Inflammatory macrophage (primary cell): Measurements from ENCODE around the gene ABCG8.

Experiments used
- DNase-seq, 2 donors: peaks; one replicate each; pipeline ENCODE4 v3.0.0-alpha.2; 2020 to 2022
- total RNA-seq, 18 experiments: gene quantifications; one replicate each; lab custom pipeline; 2026; ENCODE audit warnings: mixed read lengths in 6 of 18, inconsistent platforms in 2 of 18; lab: John Stamatoyannopoulos, UW

ABCG8 gene
- total RNA-seq, result 0 to 0.13 (median 0) reads per million in 18 experiments

DNA sequence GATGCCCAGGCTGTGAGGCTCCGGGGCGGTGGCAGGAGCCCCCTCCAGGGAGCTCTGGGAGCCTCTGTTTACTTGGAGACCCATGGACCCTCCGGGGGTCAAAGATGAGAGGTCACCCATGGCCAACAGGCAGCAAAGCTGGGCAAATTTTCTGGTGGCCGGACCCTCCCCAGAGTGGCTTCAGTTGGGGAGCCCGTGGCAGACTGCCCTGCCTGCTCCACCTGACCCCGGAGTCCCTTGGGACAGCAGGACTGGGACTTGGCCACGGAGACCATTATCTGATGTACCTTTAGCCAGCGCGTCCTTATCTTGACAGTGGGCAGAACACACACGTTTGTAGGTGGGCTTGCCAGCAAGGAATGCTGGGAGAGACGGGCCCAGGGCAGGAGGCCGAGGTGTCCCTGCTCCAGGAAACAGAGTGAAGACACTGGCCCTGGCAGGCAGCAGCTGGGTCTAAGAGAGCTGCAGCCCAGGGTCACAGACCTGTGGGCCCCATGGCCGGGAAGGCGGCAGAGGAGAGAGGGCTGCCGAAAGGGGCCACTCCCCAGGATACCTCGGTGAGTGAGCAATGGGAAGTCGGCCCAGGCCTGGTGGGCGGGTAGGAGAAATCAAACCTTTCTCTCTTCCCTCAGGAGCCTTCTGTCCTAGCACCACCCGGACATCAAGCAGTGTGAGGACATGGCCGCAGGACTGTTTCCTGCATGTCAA, at the start of gene ABCG8, which contains the start of gene ABCG5:
Gene ABCG8, plus strand, starts transcription at position 412 of the 708 bp plus-strand sequence. Its CDS starts 83 bp downstream, at position 495.
Gene ABCG5, minus strand, starts transcription at position 280 of the 708 bp plus-strand sequence. Its CDS starts 160 bp downstream, at position 120.
- DNase-seq, result no peak

DNA sequence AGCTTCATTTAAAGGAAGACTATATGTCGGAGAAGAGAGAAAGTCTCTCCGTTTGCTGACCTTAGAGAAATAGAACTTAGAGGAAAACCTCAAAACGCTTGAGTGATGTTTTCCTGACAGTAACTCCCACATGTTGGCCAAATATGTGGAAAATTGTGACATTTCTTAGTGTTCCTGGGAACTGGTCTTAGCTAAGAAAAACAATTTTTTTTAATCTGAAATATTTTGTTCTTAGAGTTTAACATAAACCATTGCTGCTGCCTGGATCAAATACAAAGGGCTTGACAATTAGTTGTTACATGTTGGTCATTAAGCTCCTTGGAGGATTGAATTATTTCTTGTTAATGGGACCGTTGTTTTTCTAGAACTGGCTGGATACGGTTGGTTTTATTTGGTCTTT, 48.6 kb upstream of the ABCG8 start:
- DNase-seq, result no peak

DNA sequence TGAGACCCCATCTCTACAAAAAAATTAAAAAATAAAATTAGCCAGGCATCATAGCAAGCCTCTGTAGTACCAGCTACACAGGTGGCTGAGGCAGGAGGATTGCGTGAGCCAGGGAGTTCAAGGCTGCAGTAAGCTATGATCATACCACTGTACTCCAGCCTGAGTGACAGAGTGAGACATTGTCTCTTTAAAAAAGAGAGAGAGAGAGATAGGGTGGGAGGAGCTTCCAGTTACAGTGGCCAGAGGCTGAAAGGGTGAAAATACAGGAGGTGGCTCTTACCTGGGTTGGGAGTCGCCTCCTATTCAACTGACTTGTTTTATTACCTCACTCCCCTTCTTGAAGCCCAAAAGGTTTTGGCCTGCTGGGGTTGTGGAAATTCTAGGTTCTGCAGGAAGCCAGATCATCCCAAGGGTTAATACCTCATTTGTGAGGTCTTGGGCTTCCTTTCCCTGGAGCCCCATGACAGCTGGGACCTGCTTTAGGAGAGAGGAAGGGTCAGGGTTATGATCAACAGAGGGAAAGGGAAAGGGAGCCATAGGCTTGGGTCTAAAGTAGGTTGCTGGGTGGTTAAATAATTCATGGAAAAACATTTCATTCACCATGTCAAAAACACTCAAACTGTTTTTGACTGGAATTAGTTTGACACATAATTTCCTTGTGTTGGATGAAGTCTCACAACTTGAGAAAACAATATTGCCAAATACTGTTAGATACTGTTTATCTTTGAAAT, 47.6 kb upstream of the ABCG8 start:
- no peak for DNase-seq

DNA sequence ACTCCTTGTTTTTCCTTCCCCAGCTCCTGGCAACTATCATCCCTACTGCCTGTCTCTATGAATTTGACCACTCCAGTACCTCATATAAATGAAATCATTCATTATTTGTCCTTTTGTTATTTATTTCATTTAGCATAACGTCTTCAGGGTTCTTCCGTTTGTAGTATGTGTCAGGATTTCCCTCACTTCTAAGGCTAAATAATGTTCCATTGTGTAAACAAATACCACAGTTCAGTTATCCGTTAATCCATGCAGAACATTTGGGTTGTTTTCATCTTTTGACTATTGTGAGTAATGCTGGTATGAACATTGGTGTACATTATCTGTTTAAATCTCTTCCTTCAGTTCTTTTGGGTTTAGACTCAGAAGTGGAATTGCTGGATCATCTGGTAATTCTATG, 46.1 kb upstream of the ABCG8 start:
- no peak for DNase-seq

DNA sequence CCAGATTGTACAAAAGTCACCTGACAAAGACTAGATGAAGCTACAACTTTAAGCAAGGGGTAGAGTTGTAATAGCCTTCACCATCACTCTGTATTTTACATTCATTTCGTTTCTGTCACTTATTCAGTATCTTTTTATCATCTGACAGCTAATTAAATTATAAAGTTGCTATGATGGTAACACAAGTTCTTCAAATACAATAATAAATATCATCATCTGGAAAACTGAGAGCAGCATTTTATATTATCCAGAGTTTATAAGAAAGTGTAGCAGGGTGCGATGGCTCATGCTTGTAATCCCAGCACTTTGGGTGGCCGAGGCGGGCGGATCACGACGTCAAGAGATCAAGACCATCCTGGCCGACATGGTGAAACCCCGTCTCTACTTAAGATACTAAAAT, 43.8 kb upstream of the ABCG8 start:
- DNase-seq, result no peak

DNA sequence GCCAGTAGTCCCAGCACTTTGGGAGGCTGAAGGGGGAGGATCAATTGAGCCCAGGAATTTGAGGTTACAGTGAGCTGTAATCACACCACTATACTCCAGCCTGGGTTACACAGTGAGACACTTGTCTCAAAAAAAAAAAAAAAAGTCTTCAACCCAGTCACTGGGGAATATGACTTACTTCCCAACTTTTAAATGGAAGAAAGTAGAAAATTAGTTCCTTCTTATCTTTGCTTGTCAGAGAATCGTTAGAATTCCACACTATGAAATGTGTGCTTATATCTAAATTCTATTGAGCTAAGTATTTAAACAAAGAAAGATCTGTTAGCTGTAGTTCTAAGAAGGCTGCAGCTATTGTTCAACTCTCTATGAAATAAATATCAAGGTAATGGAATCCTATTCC, 42.6 kb upstream of the ABCG8 start:
- DNase-seq, result no peak

DNA sequence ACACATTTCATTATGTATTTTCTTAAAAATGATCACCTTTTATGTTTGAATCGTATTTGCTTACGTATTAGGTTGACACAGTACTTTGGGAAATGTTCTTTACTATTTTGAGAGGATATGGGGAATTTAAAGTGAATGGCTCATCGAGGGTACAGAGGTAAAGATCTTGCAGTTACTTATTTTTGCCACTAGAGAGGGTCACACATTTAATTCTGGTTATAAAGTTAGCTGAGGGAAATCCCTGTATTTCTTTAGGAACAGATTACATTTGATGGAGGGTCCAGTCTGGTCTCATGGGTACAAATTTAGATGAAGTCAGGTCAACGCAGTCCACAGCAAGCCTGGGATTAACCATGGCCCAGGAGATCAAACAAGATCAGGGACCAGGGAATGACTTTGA, 40.5 kb upstream of the ABCG8 start:
- no peak for DNase-seq

DNA sequence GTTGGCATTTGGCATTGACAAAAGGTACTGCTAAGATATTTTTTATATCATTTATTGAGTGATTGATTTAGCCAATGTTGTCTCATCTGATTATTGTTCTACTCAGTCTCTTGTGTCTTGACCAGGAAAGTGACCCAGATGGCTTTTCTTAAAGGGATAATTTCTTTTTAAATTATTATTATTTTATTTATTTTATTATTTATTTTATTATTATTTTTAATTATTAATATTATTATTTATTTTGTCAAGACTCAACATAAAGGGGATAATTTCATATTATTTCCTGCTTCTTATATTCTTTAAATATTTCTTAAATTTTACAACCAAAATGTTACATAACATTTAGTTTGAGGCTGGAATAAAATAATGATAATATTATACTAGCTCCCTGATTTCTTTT, 37.9 kb upstream of the ABCG8 start:
- no peak for DNase-seq

DNA sequence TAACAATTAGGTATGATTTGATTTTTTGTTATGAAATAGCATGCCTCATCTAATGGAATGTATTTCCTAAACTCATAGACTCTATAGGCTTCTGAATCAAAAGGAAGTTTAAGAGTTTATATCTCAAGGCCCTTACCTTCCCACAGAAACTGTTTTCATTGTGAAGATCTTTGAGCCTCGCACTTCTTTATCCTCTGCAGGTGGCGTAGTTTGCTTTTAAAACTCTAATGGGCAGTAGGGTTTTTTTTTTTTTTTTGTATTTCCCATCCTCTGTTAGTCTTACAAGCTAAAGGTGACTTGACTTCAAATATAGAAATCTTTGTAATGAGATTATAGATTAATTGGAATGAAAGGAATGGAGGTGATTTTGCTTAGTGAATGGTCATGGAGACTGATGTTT, 36.6 kb upstream of the ABCG8 start:
- DNase-seq, result no peak

DNA sequence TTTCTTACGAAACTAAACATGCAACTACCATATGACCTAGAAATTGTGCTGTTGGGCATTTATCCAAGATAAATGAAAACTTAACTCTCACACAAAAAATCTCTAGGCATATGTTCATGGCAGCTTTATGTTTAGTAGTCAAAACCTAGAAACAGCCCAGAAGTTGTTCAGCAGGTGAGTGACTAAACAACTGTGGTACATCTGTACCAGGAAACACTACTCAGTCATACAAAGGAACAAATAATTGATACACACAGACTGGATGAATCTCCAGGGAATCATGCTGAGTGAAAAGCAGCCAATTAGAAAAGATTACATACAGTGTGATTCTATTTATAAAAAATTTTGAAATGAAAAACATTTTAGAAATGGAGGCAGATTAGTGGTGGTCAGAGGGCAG, 35.7 kb upstream of the ABCG8 start:
- DNase-seq, result no peak

DNA sequence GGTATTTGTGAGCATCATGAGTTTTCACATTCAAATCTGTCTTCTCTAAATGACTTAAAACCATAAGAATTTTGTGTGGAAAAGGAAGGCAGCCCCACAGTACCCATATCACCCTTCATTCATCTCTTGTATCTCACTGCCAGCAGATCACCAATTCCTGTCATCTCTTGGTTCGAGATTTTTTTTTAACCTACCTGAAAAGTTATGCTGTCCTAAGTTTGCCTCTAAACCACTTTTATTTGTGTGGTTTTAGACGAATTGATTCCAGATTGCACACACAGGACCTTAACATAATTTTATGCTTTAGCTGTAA, 32.1 kb upstream of the ABCG8 start:
- no peak for DNase-seq

DNA sequence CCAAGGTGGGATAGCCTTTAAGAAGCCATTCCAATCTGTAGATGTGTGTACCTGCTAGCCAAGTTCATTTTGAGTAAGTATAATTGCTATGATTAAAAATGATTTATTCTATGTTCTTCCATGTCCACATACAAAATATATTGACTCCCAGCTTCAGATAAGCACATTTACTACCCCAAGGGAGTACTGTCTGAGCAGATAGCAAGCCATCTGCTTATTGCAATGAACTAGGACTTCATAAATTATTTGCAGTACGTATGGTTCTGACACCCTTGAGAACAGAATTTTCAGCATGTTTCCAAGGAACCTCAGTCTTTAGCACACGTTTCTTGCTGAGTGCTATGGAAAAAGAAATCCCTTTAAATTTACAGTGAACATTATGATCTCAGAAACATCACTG, 28.3 kb upstream of the ABCG8 start:
- no peak for DNase-seq

DNA sequence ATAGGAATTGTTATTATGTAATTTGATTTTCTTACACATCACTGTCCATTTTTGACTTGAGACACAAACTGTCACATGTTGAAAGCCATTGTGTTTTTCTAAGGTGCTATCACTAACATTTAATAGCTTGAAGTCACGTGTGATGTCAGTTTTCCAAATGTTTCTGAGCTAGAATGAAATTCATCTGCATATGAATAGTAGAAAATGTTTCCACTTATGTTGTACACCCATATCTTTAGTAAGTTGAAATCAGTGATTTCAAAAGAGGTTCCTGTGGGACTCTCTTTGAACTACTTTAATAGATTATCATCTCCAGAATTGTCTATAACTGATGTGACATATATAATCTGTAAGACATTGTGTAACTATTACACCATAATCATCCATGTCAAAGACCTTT, 27.9 kb upstream of the ABCG8 start:
- no peak for DNase-seq

DNA sequence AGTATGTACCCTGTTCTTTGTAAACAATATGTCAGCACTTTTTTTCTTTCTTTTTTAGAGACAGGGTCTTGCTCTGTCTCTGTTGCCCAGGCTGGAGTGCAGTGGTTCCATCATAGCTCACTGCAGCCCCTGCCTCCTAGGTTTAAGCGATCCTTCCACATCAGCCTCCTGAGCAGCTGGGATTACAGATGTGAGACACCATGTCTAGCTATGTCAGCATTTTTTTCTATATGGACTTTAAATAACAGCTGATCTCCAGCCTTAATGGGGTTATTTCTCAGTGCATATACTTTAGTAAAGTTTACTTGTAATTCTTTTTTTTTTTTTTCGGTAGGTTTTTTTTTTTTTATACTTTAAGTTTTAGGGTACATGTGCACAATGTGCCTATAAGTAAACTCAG, 26.8 kb upstream of the ABCG8 start:
- no peak for DNase-seq

DNA sequence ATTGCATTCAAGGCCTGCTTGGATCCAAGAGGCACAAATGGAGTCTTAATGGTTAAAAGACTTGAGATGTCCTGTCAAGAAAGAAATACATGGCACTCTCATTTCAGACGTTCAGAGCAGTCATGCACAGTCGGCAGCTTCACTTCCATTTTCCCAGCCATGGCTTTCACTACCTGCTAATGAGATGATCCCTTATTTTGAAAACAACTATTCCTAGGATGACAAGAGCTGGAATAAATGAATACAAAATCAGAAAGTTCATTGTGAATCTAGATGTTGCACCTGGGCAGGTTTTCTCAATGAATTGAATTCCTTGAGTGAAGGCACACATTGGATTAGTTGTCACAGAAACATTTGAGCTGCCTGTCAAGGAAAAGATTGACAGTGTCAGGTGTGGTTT, 25.8 kb upstream of the ABCG8 start:
- DNase-seq, result no peak

DNA sequence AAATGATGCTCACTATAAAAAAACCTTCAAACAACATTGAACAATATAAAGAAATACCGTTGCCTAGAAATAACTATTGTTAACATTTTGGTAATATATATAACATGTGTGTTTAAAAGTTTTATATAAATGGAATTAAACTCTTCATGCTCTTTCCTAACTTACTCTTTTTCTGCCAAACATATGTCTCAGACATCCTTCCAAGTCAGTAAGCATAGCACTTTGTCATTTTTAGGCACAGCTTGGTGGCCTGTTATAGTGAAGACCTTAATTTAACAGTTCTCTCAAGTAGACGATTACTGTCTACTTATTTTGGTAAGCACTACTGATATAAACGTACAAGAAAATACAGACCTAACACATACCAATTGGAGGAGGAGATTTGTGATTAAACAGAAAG, 24.1 kb upstream of the ABCG8 start:
- DNase-seq, result no peak

DNA sequence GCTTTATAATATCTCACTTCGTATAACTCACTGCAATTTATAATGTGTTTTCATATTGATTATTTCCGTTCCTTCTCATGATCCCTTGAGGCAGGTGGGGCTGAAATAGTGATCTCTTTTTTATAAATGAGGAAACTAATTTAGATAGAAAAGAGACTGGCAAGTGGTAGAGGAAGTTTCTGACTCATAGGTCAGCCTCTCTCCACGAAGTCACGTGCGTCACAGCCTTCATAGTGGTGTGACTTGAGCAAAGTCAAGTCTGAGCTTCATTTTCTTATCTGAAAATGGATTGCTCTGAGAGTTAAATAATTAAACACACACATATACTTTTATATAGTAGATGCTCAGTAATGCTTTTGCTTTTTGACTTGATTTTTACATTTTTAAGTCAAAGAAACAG, 20.0 kb upstream of the ABCG8 start:
- peak; percentile 78 to 82 for DNase-seq

DNA sequence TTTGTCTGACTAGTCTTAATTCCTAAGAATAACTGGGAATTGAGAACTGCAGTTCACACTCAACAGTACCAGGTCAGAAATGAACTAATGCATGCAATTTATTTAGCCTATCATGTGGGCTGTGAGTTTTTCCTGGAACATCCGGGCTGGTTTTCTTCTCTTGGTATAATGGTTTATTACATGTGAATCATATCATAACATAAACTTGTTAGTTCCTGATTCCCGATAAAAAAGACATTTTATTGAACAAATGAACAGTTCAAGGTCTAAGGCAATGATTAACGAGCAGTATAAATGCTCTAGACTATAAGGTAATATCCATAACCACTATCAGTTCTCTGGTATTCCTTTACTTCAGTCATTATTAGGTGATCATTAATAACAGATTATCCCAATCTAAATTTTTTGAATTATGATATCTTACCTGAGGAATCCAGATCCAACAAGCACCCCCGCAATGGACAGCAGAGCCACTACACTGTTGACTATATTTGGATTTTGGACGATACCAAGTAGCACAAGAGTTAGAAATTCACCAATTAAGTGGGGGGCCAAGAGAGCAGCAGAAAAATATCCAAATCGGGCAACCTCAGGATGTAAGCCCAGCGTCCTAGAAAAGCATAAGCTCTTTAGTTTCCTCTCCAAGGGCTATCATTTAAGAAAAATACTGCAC, 19.1 kb upstream of the ABCG8 start:
- DNase-seq, result no peak

DNA sequence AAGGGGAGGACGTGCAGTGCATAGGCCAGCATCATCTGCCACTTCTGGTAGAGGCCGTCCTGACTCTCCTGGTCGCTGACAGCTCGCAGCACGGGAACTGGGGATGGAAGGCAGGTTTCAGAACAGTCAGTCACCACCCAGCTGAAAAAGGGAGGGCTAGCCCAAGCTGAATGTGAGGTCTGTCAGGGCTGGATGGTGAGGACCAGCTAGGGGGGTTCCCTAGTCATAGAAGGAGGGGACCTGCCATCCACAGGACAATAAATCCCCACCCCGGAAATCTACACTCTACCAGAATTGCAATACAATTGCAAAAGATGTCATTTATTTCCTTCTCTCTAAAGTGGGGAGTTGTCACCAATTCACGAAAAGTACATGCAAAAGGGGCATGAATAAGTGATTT, 15.9 kb upstream of the ABCG8 start:
- no peak for DNase-seq

DNA sequence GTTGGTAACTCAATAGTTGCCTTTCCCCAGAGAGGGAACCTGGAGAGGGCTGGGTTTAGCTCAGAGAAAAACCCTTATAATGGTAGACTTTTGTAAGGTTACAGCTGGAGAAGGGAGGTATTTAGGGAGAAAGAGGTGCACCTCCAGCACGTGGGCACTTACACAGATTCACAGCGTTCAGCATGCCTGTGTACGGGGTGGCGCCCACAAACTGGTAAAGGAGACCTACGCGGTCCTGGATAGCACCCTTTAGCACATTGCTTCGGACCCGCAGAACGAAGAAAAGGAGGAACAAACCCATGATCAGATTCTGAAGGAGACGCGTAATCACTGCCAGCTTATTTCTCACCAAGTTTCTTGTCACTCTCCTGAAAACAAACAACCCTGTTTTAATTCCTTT, 15.0 kb upstream of the ABCG8 start:
- no peak for DNase-seq

DNA sequence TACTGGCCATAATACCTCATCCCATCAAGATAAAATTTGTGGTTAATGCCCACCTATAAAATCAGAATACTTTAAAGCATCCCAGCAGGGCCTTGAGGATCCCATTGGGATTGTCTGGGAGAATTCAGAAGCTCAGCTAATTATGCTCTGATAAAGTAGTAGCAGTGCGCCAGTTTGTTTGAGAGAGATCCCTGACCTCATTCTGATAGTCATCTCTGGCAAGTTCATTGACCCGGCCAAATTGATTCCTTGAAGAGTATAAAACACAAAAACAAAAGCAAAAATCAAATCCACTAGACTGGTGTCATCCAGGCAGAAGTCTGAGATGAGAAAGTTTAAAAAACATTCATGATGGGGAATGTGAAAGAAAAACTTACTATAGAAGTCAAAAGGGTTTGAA, 14.3 kb upstream of the ABCG8 start:
- DNase-seq, result no peak

DNA sequence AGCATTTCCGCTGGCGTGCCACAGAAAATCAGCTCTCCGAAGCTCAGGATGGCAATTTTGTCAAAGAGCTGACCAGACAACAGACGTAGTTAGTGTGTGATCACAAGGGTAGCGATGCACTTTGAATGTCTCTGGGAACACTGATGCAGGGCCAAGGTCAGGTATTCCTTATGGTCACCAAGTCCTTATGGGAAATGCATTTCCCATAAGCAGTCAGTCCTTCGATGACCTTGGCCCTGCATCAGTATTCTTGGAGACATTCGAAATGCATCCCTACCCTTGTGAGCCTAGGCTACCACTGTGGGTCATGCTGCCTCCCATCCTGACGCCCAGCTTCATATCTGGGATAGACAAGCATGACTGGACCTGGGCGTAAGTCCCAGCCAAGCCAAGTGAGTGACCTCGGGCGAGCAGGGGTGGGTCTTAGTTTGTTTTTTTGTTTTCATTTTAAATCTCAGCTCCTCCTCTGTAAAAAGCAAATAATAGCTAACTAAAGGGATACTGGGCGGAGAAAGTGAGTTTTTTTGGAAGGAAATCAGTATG, 13.7 kb upstream of the ABCG8 start:
- no peak for DNase-seq

DNA sequence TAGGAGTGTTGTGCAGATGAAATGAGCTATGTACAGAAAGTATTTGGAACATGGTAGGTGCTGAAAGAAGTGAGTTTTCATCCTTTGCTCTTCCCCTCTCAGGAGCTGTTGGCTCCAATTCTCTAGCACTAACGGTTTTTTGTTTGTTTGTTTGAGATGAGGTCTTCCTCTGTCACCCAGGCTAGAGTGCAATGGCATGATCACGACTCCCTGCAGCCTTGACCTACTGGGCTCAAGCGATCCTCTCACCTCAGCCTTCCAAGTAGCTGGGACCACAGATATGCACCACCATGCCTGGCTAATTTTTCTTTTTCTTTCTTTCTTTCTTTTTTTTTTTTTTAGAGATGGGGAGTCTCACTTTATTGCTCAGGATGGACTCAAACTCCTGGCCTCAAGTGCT, 12.9 kb upstream of the ABCG8 start:
- no peak for DNase-seq
